NCI-H1694 (cell line): ENCODE results near the gene PLRG1.
A peak's percentile ranks its signal among the peaks of the same experiment; 100 is the strongest.

Experiments
- DNase-seq: peaks from one replicate; lab custom pipeline; 2025; lab: John Stamatoyannopoulos, UW

The PLRG1 gene

DNA sequence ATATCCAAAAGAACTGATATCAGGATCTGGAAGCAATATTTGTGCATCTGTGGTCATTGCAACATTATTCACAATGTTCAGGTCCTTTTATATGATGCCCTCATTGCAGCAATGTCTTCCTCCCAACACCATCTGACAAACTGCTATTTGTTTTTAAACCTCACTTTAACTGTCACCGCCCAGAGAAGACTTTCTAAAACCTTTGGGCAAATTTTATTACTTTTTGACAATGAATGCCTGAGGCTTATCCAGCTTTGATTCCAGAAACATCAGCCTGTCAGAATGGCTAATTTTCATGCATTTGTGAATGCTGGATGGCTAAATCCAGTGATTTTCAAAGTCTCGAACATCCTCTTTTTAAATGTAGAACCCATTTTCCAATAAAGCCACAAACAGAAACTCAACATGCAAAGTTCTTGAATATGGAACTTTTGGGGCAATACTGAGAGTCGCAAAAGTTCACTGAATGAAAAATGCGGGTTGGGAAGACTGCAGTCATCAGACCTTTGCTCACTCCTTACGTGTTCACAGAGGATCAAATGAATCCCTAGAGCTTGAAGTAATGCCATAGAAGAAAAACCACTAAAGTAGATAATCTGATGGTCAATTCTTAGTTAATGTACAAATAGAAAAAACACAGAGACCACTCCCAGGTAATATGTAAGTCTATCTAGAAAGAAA is 23.1 kb upstream of the PLRG1 start:
- no peak for DNase-seq

DNA sequence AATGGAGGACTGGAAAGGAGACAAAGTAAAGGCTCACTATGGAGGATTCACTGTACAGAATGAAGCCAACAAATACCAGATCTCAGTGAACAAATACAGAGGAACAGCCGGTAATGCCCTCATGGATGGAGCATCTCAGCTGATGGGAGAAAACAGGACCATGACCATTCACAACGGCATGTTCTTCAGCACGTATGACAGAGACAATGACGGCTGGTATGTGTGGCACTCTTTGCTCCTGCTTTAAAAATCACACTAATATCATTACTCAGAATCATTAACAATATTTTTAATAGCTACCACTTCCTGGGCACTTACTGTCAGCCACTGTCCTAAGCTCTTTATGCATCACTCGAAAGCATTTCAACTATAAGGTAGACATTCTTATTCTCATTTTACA is 19.4 kb upstream of the PLRG1 start:
- DNase-seq = no peak

DNA sequence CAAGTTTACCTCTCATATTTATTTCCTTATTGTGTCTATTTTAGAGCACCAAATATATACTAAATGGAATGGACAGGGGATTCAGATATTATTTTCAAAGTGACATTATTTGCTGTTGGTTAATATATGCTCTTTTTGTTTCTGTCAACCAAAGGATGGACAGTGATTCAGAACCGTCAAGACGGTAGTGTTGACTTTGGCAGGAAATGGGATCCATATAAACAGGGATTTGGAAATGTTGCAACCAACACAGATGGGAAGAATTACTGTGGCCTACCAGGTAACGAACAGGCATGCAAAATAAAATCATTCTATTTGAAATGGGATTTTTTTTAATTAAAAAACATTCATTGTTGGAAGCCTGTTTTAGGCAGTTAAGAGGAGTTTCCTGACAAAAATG is 18.8 kb upstream of the PLRG1 start:
- DNase-seq = no peak

DNA sequence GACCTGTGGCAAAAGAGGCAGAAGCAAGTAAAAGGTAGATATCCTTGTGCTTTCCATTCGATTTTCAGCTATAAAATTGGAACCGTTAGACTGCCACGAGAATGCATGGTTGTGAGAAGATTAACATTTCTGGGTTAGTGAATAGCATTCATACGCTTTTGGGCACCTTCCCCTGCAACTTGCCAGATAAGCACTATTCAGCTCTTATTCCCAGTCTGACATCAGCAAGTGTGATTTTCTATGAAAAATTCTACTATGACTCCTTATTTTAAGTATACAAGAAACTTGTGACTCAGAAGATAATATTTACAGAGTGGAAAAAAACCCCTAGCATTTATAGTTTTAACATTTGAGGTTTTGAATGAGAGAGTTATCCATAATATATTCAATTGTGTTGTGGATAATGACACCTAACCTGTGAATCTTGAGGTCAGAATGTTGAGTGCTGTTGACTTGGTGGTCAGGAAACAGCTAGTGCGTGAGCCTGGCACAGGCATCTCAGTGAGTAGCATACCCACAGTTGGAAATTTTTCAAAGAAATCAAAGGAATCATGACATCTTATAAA is 16.5 kb upstream of the PLRG1 start:
- no peak for DNase-seq

DNA sequence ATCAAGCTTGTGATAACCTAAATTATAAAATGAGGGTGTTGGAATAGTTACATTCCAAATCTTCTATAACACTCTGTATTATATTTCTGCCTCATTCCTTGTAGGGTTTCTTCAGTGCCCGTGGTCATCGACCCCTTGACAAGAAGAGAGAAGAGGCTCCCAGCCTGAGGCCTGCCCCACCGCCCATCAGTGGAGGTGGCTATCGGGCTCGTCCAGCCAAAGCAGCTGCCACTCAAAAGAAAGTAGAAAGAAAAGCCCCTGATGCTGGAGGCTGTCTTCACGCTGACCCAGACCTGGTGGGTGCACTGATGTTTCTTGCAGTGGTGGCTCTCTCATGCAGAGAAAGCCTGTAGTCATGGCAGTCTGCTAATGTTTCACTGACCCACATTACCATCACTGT is 15.5 kb upstream of the PLRG1 start:
- no peak for DNase-seq

DNA sequence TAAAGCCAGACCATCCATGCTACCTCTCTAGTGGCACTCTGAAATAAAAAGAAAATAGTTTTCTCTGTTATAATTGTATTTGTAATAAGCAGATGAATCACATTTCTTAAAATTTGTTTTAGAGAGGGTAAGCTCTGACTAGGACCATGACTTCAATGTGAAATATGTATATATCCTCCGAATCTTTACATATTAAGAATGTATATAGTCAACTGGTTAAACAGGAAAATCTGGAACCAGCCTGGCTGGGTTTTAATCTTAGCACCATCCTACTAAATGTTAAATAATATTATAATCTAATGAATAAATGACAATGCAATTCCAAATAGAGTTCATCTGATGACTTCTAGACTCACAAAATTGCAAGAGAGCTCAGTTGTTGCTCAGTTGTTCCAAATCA is 14.1 kb upstream of the PLRG1 start:
- no peak for DNase-seq

DNA sequence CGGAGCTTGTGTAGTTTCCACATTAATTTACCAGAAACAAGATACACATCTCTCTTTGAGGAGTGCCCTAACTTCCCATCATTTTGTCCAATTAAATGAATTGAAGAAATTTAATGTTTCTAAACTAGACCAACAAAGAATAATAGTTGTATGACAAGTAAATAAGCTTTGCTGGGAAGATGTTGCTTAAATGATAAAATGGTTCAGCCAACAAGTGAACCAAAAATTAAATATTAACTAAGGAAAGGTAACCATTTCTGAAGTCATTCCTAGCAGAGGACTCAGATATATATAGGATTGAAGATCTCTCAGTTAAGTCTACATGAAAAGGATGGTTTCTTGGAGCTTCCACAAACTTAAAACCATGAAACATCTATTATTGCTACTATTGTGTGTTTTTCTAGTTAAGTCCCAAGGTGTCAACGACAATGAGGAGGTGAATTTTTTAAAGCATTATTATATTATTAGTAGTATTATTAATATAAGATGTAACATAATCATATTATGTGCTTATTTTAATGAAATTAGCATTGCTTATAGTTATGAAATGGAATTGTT is 12.6 kb upstream of the PLRG1 start, which contains the start of gene FGB:
Gene FGB (plus strand): TSS at position 315 of the 558 bp plus-strand sequence. CDS start 8 bp downstream, at position 323.
- no peak for DNase-seq

DNA sequence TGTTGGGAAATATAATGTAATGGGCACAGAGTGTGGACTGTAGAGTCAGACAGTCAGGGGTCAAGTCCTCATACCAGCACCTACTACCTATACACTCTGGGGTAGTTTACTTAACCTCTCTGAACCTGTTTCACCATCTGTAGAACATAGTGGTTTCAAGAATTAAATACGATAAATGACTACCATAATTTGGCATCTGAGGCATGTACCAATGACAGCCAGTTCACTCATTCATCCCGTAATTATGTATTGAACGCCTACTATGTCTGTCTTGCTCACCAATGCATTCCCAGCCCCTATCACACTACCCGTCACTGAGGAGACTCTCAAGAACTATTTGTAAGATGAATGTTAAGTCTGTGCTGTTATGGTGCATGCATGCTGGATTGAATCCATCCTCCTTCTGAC is 10.6 kb upstream of the PLRG1 start:
- no peak for DNase-seq

DNA sequence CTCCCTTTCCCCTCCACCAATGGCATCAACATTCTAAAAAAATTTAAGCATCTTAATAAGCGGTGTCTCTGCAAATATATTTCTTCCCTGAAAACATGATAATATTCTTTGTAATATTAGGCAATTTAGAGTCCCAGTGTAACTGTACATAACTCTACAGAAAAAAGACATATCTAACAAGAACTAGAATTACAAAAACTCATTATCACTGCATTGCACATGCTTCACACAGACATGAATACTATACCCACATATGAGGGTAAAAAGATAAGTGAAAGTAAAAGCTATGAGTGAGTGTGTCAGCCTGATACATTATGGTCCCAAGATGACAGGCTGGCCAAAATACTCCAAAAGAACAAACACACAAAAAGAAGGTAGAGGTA is 10.2 kb upstream of the PLRG1 start:
- no peak for DNase-seq

DNA sequence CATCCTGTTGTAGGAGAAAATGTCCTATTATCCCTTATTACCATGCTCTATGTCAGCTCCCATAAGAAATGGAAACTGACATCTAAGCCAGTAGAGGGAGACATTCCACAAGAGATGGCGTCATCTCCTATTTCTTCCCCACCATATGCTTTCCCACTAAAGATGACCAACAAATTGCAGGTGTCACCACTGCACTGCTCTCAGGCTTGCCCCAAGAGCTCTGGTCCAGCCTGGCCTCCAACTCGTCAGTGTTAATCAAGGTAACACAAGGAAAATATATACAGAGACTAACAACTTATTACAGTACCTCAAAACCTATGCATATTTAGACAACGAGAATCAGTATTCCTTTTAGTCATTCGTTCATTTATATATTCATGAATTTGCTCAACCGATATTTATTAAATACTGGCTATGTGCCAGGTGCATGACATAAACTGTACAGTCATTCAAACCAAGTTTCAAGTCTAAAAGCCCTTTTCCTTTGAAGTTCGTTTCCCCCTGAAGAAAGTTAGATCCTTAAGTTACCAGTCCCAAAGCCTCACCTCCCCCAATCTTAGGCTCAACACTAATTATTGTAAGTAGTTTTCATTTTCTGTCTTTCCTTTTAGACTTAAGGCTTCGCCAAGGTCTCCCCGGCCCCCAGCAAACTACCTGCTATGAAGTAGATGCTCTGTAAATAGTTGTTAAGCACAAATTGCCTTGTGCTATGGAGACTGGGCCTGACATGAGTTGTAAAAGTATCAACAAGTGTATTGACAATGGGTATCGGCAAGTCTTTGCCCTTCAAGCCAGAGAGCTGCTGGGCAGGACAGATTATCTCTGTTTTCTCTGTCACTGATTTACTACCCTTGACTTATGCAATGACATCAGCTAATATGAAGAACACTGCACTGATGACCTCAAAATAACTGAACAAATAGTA is 9.6 kb upstream of the PLRG1 start:
- peak; percentile 9 for DNase-seq

DNA sequence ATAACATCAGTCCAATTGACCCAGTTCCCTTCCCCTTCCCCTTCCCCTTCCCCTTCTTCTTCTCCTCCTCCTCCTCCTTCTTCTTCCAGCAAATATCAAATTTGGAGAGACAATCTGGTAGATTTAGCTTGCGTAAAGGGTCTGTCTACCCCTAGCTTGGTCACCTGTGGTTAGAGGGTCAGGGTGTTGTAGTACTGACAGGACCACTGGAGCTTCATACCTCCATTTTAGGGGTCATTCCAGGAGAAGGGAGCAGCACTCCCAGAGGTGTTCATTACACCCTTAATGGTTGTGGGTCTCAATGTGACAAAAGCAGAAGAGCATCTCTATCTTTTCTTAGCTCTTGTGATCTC is 8.9 kb upstream of the PLRG1 start:
- DNase-seq = no peak

DNA sequence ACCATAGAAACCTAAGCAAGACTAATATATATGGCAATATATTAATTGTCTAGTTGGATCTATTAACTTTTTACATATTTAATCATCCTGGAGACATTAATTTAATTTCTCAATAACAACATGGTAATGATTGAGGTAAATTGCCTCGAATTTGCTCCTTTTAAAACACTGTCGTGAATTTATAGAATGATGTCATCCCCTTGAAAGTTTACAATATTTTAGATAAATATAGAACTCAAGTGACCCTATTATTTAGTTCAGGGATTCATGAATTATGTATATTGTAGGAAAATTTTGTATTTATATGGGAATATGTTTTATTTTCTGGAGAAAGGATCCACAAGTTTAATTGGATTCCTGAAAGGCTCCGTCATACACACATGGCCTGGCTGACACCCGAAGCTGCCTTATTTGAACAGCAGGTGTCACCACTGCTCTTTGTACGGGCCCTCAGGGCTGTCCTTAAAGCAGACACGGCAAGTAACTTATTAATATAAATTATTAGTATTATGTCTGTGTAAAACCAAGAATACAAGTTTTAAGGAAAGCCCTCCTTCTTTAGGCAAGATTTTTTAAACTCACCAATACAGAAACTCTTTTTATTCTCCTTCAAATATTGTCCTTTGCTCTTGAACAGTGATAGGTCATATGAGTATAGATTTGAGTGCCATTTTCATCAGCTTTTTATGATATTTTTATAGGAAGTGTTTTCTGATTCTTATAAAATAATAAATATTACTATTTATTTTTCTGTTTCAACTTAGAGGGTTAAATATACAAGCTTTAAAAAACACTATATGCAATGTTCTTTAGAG is 1.9 kb upstream of the PLRG1 start:
- DNase-seq = peak; percentile 67

DNA sequence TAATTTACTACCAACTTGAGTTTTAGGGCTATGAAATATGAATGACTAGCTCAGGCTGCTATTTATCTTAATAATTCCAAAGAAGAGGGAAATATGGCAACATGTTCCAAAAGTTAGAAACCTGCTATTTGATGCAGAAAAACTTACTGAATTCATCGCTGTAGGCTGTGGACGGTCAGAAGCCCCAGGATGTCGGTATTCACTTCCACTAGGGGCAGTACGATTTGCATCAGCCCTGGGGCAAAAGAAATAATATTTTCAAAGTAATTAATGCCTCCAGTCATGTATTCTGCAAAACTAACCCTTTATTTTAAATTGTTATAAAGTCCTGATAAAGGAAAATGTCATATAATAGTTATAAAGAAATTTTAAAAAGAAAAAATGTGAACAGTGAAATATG is 4.5 kb downstream of the PLRG1 start:
- DNase-seq = no peak

DNA sequence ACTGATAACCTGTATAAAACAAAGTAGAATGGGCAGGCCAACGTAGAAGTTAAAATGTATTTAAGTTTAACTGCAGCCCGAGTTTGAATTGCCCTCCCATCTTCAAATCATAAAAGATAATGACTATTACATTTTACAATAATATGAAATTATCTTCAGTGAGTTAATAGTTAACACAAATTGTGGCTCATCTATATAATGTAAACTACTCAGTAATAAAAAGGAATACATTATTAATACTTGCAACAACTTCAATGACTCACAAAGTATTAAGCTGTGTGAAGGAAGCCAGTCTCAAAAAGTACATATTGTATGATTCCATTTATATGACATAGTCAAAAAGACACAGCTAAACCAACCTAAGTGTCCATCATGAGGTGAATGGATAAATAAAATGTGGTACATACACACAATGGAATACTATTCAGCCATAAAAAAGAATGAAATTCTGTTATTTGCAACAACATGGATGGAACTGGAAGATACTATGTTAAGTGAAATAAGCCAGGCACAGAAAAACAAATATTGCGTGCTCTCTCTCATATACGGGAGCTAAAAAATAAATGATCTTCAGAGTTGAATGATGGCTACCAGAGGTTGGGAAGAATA is 7.8 kb downstream of the PLRG1 start:
- DNase-seq = no peak

DNA sequence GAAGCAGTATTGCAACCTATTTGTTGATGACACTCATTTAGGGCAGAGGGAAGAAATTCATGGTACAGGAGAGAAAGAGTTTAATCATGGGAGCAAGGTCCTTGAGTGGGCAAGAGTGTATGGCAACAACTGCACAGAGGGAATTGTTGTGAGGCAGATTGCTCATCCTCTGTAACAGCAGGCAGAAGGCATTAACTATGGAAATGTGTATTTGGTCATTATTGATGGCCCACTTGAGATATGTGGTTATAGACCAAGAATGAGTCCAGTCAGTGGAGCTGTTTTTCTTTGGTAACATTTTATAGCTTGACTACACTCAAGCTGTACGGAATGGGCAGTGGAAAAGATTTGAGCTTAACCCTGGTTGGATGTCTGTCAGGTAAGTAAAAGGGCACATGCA is 15.9 kb downstream of the PLRG1 start:
- no peak for DNase-seq

DNA sequence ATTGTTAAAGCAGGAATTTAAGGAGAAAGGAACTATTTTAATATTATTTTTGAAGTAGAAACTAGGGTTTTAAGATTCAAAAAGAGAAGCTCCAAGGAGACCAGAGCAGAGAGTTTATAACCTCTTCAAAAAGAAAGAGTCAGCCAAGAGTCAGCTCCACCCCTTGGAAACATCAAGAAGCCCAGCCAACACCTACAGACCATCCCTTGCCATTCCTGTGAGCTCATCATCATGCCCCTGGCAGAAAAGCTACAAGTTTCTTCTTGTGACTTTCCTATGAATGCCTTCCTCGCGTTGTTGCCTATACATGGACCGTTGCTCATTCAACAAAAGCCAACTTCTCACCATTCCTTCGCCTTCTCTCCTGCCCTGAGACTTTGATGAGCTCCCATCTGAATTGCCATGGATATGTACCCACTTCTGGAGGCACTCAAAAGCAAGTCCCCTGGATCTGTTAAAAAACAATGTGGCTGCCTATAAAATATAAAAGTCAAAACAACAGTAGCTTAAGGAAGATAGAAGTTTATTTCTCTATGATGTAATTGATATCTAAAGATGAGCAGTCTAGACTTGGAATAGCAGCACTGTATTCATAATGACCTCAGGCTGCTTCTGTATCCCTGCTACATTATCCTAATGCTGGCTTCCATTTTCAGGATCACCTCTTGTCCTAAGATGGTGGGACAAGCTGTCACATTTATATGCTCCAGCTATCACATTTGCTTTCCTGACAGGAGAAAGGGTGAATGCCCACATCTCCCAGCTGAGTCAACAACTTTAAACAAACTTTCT is 20.3 kb downstream of the PLRG1 start:
- no peak for DNase-seq

DNA sequence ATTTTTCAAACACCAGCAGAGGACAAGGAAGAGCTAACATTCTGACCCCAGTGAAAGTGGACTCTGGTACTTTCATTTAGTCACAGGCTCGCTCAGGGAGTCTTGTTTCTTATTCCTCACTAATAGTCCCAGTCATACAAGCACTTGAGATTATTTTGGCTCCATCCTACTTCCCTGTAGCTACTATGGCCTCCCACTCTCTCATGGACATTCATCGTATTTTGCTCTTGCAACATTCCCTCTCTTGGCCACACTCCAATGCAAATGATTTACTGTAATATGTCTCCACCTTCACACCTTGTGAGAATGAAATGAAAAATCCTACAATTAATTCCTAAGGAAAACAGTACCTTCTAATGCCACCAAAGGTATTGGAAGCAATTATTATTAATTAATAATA is 21.3 kb downstream of the PLRG1 start:
- no peak for DNase-seq

DNA sequence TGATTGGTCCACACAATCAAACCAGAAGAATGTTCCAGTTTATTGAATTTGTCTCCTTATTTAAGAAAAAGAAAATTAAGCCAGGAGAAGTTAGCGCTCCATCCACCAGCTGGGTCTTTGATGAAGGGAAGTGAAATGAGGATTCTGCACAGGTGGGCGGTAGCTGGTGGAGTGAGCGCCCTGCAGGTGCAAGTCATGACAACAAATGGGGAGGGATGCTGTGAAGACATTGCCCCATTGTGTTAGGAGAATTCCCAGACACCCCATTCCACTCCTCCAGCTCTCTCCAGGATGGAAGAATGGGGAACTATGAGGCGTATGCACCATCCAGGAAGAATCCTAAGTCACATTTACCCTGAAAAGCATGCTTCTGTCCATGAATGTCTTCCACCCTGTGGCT is 22.9 kb downstream of the PLRG1 start:
- DNase-seq = no peak

DNA sequence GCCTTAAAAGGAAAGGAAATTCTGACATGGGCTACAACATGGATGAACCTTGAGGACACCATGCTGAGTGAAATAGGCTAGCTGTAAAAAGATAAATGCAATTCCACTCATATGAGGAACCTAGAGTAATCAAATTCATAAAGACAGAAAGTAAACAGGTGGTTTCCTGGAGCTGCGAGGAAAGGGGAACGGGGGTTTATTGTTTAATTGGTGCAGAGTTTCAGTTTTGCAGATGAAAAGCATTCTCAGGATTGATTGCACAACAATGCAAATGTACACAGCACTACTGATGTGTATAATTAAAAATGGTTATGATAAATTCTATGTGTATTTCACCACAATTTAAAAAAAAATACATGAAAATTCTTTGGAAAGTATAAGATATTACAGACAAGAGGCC is 24.0 kb downstream of the PLRG1 start:
- no peak for DNase-seq

DNA sequence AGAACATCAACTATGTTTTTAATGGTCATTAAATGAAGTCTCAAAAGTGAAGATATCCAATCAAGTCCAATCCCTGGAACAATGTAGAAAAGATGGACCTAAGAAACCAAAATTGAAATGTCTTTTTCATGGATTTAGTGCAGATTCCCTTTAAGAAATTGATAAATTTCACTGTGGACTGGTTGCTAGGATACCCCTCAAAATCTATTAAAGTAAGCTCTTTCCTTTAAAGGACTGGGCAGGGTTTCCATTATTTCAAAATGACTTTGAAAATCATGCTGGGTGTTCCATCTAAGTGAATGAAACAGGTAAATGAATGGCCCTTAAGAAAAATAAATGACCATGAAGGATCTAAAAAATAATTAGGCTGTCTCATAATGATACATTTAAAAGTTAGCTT is 28.6 kb downstream of the PLRG1 start:
- DNase-seq = no peak

DNA sequence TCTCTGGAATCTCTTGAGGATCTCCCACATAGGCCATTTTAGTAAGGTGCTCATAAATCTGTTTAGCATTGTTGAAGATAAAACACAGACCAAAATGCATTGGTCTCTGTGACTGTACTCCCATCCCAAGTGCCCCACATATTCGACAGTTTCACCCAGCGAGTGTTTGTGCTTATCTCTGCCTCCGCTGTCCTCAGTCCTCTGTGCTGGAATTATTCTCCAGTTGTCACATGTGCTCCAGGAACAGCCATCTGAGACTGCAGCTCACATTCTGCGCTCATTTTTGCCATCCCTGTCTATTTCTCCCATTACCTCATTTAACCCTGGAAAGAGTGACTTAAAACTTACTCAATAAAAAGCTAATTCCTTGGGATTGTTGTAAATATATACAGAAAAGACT is 31.0 kb downstream of the PLRG1 start:
- no peak for DNase-seq
